HCT116 (cell line): ENCODE results near the gene IRF4. TPM values are rescaled to one million over a fixed set of nuclear protein-coding genes. Genes with fewer than 3 reads are reported as not detected.

Source experiments
- ATAC-seq: fragments of 200-7000 bp; cut with Tn5 transposase; 2 replicates; pipeline ENCODE4 v1.9.1; 2020; ENCODE audit warnings: mild to moderate bottlenecking, moderate library complexity
- BruUV-seq: library from RNA; stranded (reverse); fragments of 400-500 nt; replicated peaks from 2 replicates; lab custom pipeline; 2021; lab: Mats Ljungman, UMichigan
- CTCF ChIA-PET: fragments of 300-600 bp; sonication (Branson Sonifier 250); formaldehyde crosslinking; loops from one replicate; lab custom pipeline; 2021; ENCODE audit warnings: antibody characterized with exemption; lab: Charles Lee
- POLR2A ChIA-PET: fragments of 300-600, 350-600 bp; sonication (Branson Sonifier 250); formaldehyde crosslinking; loops from one replicate; lab custom pipeline; 2021; ENCODE audit warnings: antibody characterized with exemption; lab: Charles Lee
- RAD21 ChIA-PET, 2 experiments: fragments of 300-600 bp; sonication (Branson Sonifier 250); formaldehyde crosslinking; loops; one replicate each; lab custom pipeline; 2023; ENCODE audit warnings: low total read pairs in 2 of 2; ENCODE audit not compliant: uncharacterized antibody in 2 of 2, unreplicated experiment in 2 of 2, low non-redundant PET in 1 of 2; lab: Charles Lee
- DNase-seq: peaks from one replicate; pipeline ENCODE4 v3.0.0-alpha.2; 2010; ENCODE audit warnings: low read depth, low spot score
- H2AFZ ChIP-seq: fragments of 200-600 bp; shearing (Covaris generic), sonication (generic); 2 replicates; pipeline ENCODE4 v1.6.1; 2017; ENCODE audit warnings: low read depth, mixed run types, mixed read lengths, antibody characterized with exemption, low read length; ENCODE audit not compliant: poor library complexity, severe bottlenecking
- H3K27ac ChIP-seq: 2 replicates; pipeline ENCODE4 v1.5.1; 2012; ENCODE audit warnings: low read depth, low read length
- H3K27me3 ChIP-seq: fragments of 200-600 bp; sonication (generic); 2 replicates; pipeline ENCODE4 v1.6.1; 2016; ENCODE audit warnings: mixed run types, low read length, mixed read lengths; ENCODE audit not compliant: insufficient read depth
- H3K36me3 ChIP-seq, 2 experiments: fragments of 200-500 bp in 1 of 2; fragments of 200-600 bp in 1 of 2; sonication (Bioruptor generic) in 1 of 2; sonication (generic) in 1 of 2; 2 replicates each; pipeline versions ENCODE4 v1.5.1 to v1.6.1; 2014 to 2016; ENCODE audit warnings: low read length in 2 of 2, inconsistent platforms in 1 of 2, mixed read lengths in 1 of 2, mixed run types in 1 of 2; ENCODE audit not compliant: insufficient read depth in 2 of 2, control insufficient read depth in 1 of 2
- H3K4me1 ChIP-seq, 2 experiments: fragments of 200-600 bp in 1 of 2; sonication (generic) in 1 of 2; 2 replicates each; pipeline versions ENCODE4 v1.5.1 to v1.6.1; 2012 to 2017; ENCODE audit warnings: low read length in 2 of 2, inconsistent platforms in 1 of 2, mild to moderate bottlenecking in 1 of 2, mixed read lengths in 1 of 2, mixed run types in 1 of 2, moderate library complexity in 1 of 2; ENCODE audit not compliant: insufficient read depth in 2 of 2, control insufficient read depth in 1 of 2
- H3K4me2 ChIP-seq: fragments of 200-600 bp; sonication (generic); 2 replicates; pipeline ENCODE4 v1.6.1; 2017; ENCODE audit warnings: mixed run types, low read length, mixed read lengths
- H3K4me3 ChIP-seq, 2 experiments: fragments of 200-600 bp in 1 of 2; sonication (generic) in 1 of 2; replicated peaks in 1 of 2; 2 replicates each; pipeline ENCODE4 v1.5.1; 2011 to 2016; ENCODE audit warnings: low read length in 2 of 2, control low read depth in 1 of 2, low read depth in 1 of 2, mild to moderate bottlenecking in 1 of 2, mixed read lengths in 1 of 2, mixed run types in 1 of 2
- H3K79me2 ChIP-seq: fragments of 200-600 bp; sonication (generic); 2 replicates; pipeline ENCODE4 v1.6.1; 2017; ENCODE audit warnings: mild to moderate bottlenecking, mixed run types, low read length, moderate library complexity, mixed read lengths; ENCODE audit not compliant: insufficient read depth
- H3K9ac ChIP-seq: fragments of 200-600 bp; sonication (generic); 2 replicates; pipeline ENCODE4 v1.6.1; 2016; ENCODE audit warnings: low read length, mixed read lengths
- H3K9me2 ChIP-seq: fragments of 200-600 bp; sonication (generic), shearing (Covaris generic); 2 replicates; pipeline ENCODE4 v1.6.1; 2017; ENCODE audit warnings: mixed run types, mild to moderate bottlenecking, moderate library complexity; ENCODE audit not compliant: insufficient read depth
- H3K9me3 ChIP-seq, 2 experiments: fragments of 200-500 bp in 1 of 2; fragments of 200-600 bp in 1 of 2; sonication (Bioruptor generic) in 1 of 2; sonication (generic) in 1 of 2; 2 replicates each; pipeline ENCODE4 v1.6.1; 2014 to 2017; ENCODE audit warnings: low read length in 2 of 2, mixed read lengths in 2 of 2, inconsistent platforms in 1 of 2, low read depth in 1 of 2, mild to moderate bottlenecking in 1 of 2, mixed run types in 1 of 2, moderate library complexity in 1 of 2; ENCODE audit not compliant: control insufficient read depth in 1 of 2, insufficient read depth in 1 of 2
- H4K20me1 ChIP-seq: fragments of 200-600 bp; sonication (generic), shearing (Covaris generic); 2 replicates; pipeline ENCODE4 v1.6.1; 2017; ENCODE audit warnings: mixed run types, mild to moderate bottlenecking, moderate library complexity; ENCODE audit not compliant: insufficient read depth
- CBX3 ChIP-seq: IDR thresholded peaks from 2 replicates; pipeline ENCODE4 v1.6.1; 2012; ENCODE audit warnings: low read depth
- CEBPB ChIP-seq: IDR thresholded peaks from 2 replicates; pipeline ENCODE4 v1.6.1; 2012; ENCODE audit warnings: low read depth
- EGR1 ChIP-seq: IDR thresholded peaks from 2 replicates; pipeline ENCODE4 v1.6.1; 2012; ENCODE audit warnings: low read depth
- ELF1 ChIP-seq: IDR thresholded peaks from 2 replicates; pipeline ENCODE4 v1.6.1; 2012; ENCODE audit warnings: low read depth, borderline replicate concordance
- EZH2 ChIP-seq: fragments of 200-600 bp; sonication (generic); IDR thresholded peaks from 2 replicates; pipeline ENCODE4 v1.6.1; 2017; ENCODE audit warnings: antibody characterized with exemption, mixed run types
- EZH2phosphoT487 ChIP-seq: fragments of 200-600 bp; IDR thresholded peaks from 2 replicates; pipeline ENCODE4 v1.6.1; 2018; ENCODE audit warnings: antibody characterized with exemption, borderline replicate concordance
- TCF7L2 ChIP-seq: IDR thresholded peaks from 2 replicates; pipeline ENCODE4 v1.7.0; 2011; ENCODE audit warnings: borderline replicate concordance, inconsistent platforms; ENCODE audit not compliant: insufficient read depth, insufficient read length; ENCODE audit errors: extremely low read depth
- YY1 ChIP-seq: IDR thresholded peaks from 2 replicates; pipeline ENCODE4 v1.6.1; 2011; ENCODE audit warnings: low read length, low read depth, moderate library complexity, mild to moderate bottlenecking; ENCODE audit not compliant: insufficient replicate concordance; ENCODE audit errors: extremely low read depth
- ZFX ChIP-seq: fragments of 450-650 bp; IDR thresholded peaks from 2 replicates; pipeline ENCODE4 v1.6.1; 2017
- ZNF274 ChIP-seq: fragments of 200-500 bp; sonication (Bioruptor generic); IDR thresholded peaks from 2 replicates; pipeline ENCODE4 v1.6.1; 2014; ENCODE audit warnings: mild to moderate bottlenecking, low read depth, low read length, inconsistent platforms
- intact Hi-C: fragments of 100-400 bp; cut with micrococcal nuclease; formaldehyde crosslinking; loops from 2 replicates; pipeline ENCODE4 v1.10.0; 2022
- total RNA-seq: library from RNA; stranded (reverse); gene quantifications from one replicate; pipeline ENCODE4 v1.2.1, GENCODE V29; 2021; ENCODE audit not compliant: unreplicated experiment
- TF ChIP-seq, protein P1 (sequence below), 3 experiments: fragments of 200-600 bp in 1 of 3; sonication (generic) in 1 of 3; IDR thresholded peaks in 2 of 3; conservative IDR thresholded peaks in 1 of 3; 2 replicates each; pipeline ENCODE4 v1.5.1; 2012 to 2017; ENCODE audit warnings: low read depth in 2 of 3, low read length in 2 of 3, antibody characterized with exemption in 1 of 3, borderline replicate concordance in 1 of 3, control low read depth in 1 of 3, mild to moderate bottlenecking in 1 of 3, mixed read lengths in 1 of 3, mixed run types in 1 of 3, moderate library complexity in 1 of 3; ENCODE audit not compliant: insufficient read depth in 1 of 3

The IRF4 gene
- total RNA-seq, 1 experiment from 2014 or later = 1.2 TPM

DNA sequence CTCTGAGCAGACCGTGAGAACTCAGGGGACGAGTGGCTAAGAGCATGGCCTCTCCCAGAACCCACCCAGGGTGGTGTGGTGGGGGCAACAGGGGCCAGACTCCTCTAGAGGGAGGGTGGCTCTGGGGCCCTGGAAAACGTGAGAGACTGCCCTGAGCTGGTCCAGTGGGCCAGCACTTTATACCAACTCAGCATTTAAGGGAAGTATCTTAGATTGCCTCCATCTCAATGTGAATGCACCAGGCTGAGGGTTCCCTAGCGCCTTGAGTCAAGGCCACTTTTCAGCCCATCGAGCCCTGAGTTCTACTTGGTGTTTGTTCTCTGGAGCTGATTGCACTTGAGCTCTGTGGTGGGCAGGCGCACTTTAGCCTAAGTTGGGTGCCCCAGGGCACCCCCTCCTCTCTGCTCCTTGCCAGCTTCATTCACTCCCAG is 42.0 kb upstream of the IRF4 start:
- ATAC-seq (no peak), DNase-seq (no peak)
- Histone ChIP-seq H3K27me3 (no peaks in the 10 kb centered on the region), H3K79me2 (no peaks in the 10 kb centered on the region), H3K27ac (no peak overlapping the region), H3K36me3 (no peaks in the 10 kb centered on the region), H3K9me2 (no peaks in the 10 kb centered on the region), H4K20me1 (no peaks in the 10 kb centered on the region), H3K4me3 (no peak overlapping the region), H3K4me2 (no peak overlapping the region), H3K9ac (no peak overlapping the region), H3K9me3 (peaks cover 0 to 10% of the 10 kb centered on the region in 2 experiments; a peak in 2 of 4 replicates), H2AFZ (no peak overlapping the region), H3K4me1 (no peaks in the 10 kb centered on the region)
- POLR2A ChIA-PET = no interaction called here
- BruUV-seq = no TSS peak
- CTCF ChIA-PET = no interaction called here
- RAD21 ChIA-PET = no interaction called here
- intact Hi-C loops = no loop called here
- TF ChIP-seq ZNF274 (no peak), EGR1 (no peak), EZH2phosphoT487 (no peak)

DNA sequence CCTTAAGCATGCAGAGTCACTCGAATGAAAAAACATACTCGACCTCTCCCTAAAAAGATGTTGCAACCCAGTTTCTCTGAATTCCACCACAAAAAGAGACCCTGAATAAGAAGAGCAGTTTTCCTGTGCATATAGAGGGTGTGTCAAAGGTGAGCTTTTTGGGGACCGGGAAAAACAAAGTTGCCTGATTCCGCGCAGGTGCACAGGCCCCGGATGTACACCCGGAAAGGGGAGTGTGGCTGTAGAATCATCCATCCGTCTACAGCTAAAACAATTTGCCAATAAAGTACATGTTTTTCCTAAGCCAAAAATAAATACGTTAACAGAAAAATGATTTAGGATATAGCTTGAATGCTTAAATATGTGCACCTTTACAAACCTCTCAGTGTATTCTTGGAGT is 41.2 kb upstream of the IRF4 start:
- H3K79me2 ChIP-seq = no peaks in the 10 kb centered on the region
- H2AFZ ChIP-seq = no peak overlapping the region
- no peak overlapping the region for H3K9ac ChIP-seq
- no peak overlapping the region for H3K27ac ChIP-seq
- peaks cover 0 to 15% of the 10 kb centered on the region in 2 experiments; a peak in 2 of 4 replicates for H3K9me3 ChIP-seq
- H3K27me3 ChIP-seq = no peaks in the 10 kb centered on the region
- H3K36me3 ChIP-seq = no peaks in the 10 kb centered on the region
- ChIA-PET CTCF (no interaction called here), RAD21 (no interaction called here), POLR2A (no interaction called here)
- H3K4me1 ChIP-seq = no peaks in the 10 kb centered on the region
- H3K4me3 ChIP-seq = no peak overlapping the region
- DNase-seq (no peak), ATAC-seq (no peak)
- H3K4me2 ChIP-seq = no peak overlapping the region
- BruUV-seq = no TSS peak
- TF ChIP-seq EZH2 (no peak), YY1 (no peak), ELF1 (no peak), CBX3 (no peak), TCF7L2 (no peak), EGR1 (no peak), CEBPB (no peak), ZFX (no peak)
- TF ChIP-seq, protein P1, sequence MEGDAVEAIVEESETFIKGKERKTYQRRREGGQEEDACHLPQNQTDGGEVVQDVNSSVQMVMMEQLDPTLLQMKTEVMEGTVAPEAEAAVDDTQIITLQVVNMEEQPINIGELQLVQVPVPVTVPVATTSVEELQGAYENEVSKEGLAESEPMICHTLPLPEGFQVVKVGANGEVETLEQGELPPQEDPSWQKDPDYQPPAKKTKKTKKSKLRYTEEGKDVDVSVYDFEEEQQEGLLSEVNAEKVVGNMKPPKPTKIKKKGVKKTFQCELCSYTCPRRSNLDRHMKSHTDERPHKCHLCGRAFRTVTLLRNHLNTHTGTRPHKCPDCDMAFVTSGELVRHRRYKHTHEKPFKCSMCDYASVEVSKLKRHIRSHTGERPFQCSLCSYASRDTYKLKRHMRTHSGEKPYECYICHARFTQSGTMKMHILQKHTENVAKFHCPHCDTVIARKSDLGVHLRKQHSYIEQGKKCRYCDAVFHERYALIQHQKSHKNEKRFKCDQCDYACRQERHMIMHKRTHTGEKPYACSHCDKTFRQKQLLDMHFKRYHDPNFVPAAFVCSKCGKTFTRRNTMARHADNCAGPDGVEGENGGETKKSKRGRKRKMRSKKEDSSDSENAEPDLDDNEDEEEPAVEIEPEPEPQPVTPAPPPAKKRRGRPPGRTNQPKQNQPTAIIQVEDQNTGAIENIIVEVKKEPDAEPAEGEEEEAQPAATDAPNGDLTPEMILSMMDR (IDR thresholded peaks at IDR 0.05 in 2 of 3, conservative IDR thresholded peaks at IDR 0.05 in 1 of 3; ENCODE audit: borderline replicate concordance in 1 of 3, insufficient read depth in 1 of 3, low read depth in 2 of 3, low read length in 2 of 3) = no peak
- H3K9me2 ChIP-seq = no peaks in the 10 kb centered on the region
- H4K20me1 ChIP-seq = no peaks in the 10 kb centered on the region
- intact Hi-C loops = no loop called here
